Mesenteric fat pad (tissue), 1 donor: Measurements from ENCODE around the gene NIPAL3. TPM values are rescaled to one million over a fixed set of nuclear protein-coding genes. Genes with fewer than 3 reads are reported as not detected.
"Not testable (repeated sequence)": the region's sequence is repeated elsewhere in the genome, so short reads cannot be mapped to it uniquely, and the experiment has no call there.

ENCODE experiments used
- DNase-seq: peaks from one replicate; pipeline ENCODE4 v3.0.0-alpha.2; 2020; ENCODE audit warnings: low spot score
- total RNA-seq: library from RNA; stranded (reverse); fragmentation: NEBNext Ultra II Directional; extraction: Animal tissue kit (Norgen Biotek cat#: 25700); gene quantifications from one replicate; pipeline ENCODE4 v1.2.1, GENCODE V29; 2021
- donor health status: DM: yes; HTN: yes; CAD: no.

The NIPAL3 gene
- total RNA-seq, 1 donor from 2014 or later = 9.6 TPM

DNA sequence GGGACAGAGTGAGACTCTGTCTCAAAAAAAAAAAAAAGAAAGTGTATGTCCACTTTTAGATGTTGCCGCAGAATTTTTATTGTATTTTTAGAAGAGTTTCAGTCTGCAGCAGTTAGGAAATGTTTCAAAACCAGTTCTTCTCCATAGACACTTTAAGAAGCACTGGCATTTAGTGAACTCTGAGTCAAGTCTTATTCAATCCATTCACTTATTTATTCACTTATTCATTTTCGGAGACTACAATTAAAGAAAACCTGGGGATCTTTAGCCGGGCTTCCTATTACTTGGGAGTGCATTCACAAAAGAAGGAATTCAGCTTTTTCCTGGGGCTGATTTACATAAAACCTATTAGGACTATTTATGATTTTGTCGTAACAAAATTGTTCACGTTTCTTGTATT lies 99.3 kb downstream of the NIPAL3 start:
- DNase-seq = no peak

GRCh38 chr1:24515671-24516209 lies 100.1 kb downstream of the NIPAL3 start:
- DNase-seq = not testable (repeated sequence)

DNA sequence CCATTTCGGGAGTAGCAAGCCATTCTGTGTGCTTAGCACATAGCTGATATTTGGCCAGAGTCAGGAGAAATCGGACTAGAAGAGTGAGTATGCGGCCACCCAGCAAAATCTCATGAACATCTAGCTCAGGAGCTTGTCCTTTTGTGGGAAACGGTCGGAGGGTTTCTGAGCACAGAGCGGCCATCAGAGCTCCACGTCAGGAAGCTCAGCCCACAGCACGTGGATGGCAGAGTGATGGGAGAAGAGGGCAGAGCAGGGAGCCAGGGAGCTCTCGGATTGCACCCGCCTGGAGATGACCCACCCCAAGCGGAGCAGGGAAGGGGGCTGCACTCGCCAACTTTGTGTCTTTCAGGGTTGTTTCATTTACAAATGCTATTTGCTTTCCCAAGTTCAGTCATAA lies 100.9 kb downstream of the NIPAL3 start:
- DNase-seq = no peak

DNA sequence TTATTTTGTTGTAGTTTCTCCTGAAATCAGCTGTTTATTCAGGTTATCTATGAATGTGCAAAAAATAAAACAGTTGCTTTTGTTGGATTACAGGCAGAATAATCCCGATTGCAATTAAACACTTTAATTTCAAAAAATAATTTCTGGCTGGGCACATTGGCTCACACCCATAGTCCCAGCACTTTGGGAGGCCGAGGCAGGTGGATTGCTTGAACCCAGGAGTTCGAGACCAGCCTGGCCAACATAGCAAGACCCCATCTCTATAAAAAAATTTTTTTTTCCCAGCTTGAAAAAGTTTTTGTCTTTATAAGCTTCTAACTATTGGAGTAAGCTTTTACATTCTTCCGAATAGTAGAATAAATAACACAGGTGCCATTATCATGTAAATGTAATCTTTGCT lies 102.3 kb downstream of the NIPAL3 start:
- DNase-seq = no peak

DNA sequence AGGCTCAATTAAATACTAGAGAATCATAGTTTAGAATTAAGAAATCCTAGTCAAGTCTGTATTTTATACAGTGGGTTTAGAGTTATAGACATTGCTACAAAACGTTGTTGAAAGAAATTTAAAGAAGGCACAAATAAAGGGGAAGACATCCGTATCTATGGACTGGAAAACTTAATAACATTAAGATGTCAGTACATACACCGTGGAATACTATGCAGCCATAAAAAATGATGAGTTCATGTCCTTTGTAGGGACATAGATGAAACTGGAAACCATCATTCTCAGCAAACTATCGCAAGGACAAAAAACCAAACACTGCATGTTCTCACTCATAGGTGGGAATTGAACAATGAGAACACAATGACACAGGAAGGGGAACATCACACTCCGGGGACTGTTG lies 104.7 kb downstream of the NIPAL3 start:
- DNase-seq = not testable (repeated sequence)

Other genes with a start within 250 kb of the NIPAL3 start
- gene IFNLR1, start 228.5 kb upstream of the NIPAL3 start, total RNA-seq = 0.22 TPM
- gene GRHL3, start 96.4 kb upstream of the NIPAL3 start, total RNA-seq = not detected
- 7.5 TPM for gene STPG1, start 2.0 kb upstream of the NIPAL3 start, total RNA-seq
- 3.7 TPM for gene RCAN3, start 87.0 kb downstream of the NIPAL3 start, total RNA-seq
- gene NCMAP, start 140.3 kb downstream of the NIPAL3 start, total RNA-seq = not detected
- 103 TPM for gene SRRM1, start 227.5 kb downstream of the NIPAL3 start, total RNA-seq